OCI-LY3 (cell line): ENCODE measurements around the gene AFF2.

ENCODE experiments used
- CTCF ChIP-seq: fragments of 200-600, 300-600 bp; sonication (generic); IDR thresholded peaks from 2 replicates; pipeline ENCODE4 v1.5.1; 2014; ENCODE audit warnings: antibody characterized with exemption, low read length, low read depth
- EZH2phosphoT487 ChIP-seq: fragments of 200-600 bp; shearing (Covaris generic); IDR thresholded peaks from 2 replicates; pipeline ENCODE4 v1.6.1; 2018; ENCODE audit warnings: antibody characterized with exemption, mixed run types, low read depth

GRCh38 chrX:148649145-148649795, 148.9 kb downstream of the AFF2 start:
- TF ChIP-seq CTCF: no peak
- no peak for TF ChIP-seq EZH2phosphoT487
